KOPT-K1 (cell line): Measurements from ENCODE around the gene APEX1.

Experiments
- H3K27ac ChIP-seq: fragments of 200-600 bp; sonication (generic); 2 replicates; pipeline ENCODE4 v1.5.1; 2016; ENCODE audit warnings: antibody characterized with exemption, mild to moderate bottlenecking, low read depth, low read length; ENCODE audit not compliant: poor library complexity, severe bottlenecking
- H3K36me3 ChIP-seq: fragments of 200-600 bp; sonication (generic); 2 replicates; pipeline ENCODE4 v1.5.1; 2017; ENCODE audit warnings: antibody characterized with exemption, mild to moderate bottlenecking, low read length, moderate library complexity; ENCODE audit not compliant: insufficient read depth
- H3K9me3 ChIP-seq: fragments of 200-600 bp; sonication (generic); 2 replicates; pipeline ENCODE4 v1.5.1; 2017; ENCODE audit warnings: antibody characterized with exemption, low read length, mild to moderate bottlenecking; ENCODE audit not compliant: insufficient read depth, poor library complexity, severe bottlenecking

APEX1 gene

DNA sequence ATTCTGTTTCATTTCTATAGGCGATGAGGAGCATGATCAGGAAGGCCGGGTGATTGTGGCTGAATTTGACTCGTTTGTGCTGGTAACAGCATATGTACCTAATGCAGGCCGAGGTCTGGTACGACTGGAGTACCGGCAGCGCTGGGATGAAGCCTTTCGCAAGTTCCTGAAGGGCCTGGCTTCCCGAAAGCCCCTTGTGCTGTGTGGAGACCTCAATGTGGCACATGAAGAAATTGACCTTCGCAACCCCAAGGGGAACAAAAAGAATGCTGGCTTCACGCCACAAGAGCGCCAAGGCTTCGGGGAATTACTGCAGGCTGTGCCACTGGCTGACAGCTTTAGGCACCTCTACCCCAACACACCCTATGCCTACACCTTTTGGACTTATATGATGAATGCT lies 1.9 kb downstream of the APEX1 start:
- Histone ChIP-seq H3K27ac (no peak overlapping the region), H3K9me3 (no peaks in the 10 kb centered on the region), H3K36me3 (peaks cover 54% of the 10 kb centered on the region)

DNA sequence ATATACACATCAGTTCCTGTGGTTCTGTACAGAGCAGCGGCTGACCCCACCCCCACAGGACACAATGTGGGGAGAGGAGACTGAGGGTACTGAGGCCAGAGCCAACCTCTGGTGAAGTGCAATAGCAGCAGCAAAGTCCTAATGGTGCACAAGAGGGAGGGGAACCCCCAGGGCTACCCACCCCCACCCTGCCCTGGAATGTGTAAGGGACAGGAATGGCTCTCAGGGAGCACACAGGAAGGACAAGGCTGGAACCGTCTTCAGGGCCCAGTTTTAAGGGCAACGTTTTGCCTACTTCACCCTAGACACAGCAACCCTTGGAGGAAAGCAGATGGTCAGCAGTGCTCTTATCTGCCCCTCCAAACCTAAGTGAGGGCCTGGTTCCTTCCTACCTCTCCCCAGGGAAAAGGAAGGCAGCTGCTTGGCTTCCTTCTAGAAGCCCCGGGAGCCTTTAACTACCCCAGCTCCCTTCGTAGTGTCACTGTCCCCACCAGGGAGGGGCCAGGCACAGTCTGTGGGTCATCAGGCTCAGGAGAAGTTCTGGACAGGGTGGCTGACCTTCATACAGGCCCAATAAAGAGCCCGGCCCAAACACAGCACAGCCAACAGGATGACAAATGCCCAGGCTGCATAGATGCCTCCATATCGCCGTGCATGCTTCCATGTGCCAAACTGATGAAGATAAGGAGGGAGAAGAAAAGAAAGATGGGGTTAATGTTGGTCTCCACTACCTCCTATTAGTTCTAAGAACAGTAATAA lies 3.2 kb downstream of the APEX1 start:
- Histone ChIP-seq H3K36me3 (peaks cover 45% of the 10 kb centered on the region), H3K9me3 (no peaks in the 10 kb centered on the region), H3K27ac (no peak overlapping the region)

DNA sequence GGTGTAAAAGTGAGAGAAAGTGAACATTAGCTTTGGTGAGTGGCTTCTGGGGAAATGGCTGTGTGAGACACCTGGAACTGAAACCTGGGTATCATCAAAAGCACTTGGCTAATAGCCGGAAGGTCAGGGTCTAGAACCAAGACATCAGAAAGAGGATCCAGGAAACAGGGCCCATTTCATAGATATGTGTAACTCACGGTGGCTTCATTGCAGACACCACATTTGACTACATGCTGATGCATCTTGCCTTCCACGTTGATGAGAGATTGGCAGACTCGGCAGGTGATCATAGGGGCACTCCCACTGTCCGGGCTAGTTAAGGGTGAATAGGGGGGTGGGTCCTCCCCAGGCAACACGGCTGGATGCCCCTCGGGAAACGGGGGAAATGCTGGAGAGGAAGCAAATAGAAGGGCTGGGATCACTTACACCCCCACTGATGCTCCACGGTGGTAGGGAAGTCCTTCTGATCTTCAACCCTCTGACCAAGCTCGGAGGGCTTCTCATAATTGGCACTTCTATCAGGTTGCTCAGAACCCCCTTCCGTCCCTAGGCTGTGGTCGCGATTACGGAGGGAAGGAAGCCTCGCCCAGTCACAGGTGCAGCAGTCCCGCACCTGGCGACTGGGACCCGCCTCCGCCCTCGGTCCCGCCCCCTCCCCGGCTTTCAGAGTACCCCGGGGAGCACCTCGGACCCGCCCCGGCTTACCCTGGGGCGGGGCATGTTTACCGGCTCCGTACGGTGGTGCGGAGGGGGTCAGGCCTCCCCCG lies 5.6 kb downstream of the APEX1 start:
- Histone ChIP-seq H3K36me3 (peaks cover 45% of the 10 kb centered on the region), H3K9me3 (no peaks in the 10 kb centered on the region), H3K27ac (peak overlapping the region; percentile 73)

DNA sequence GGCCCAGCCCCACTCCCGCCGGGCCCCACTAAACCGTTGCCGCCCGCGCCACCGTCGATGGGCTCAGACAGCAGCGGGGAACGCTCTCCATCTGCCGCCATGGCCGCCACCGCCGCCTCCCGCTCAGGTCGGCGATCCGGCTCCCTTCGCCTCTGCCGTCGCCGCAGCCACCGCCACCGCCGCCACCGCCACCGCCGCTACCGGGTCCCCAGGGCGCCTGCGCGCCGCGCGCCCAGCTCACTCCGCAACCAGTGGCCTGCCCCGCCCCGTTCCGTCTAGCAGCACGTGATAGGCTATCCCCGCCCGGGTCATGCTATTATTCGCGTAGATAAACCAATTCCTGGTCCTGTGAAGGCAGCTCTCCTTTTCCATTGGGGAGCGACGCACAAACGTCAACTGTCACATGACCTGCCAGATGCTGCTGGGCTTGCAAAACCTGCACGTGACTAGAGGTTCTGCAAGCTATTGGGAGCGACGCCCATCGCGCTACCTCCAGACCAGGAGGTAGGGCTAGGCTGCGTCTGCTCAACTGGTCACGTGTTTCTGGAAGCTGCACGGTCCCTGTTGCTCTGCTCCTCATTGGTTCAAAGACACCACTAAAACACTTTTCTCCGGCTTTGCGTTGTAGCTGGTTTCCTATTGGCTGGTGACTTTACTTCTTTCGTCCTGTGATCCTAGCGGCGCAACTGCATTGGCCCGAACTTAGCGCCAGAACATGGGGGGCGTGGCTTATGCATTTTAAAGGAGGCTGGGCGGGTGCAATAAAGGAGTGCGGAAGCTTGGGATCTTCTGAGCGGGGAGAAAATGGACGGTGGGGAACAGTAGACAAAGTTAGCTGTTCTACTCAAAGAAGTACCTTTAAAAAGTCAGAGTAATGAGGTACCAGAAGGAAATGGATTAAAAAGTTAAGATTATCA lies 6.5 kb downstream of the APEX1 start, which contains the start of gene PIP4P1:
Gene PIP4P1 (minus strand): TSS at position 210 of the 917 bp plus-strand sequence. CDS start 109 bp downstream, at position 101.
- H3K27ac ChIP-seq, result peak within 1 kb of the TSS; percentile 73
- H3K36me3 ChIP-seq, result peaks cover 39% of the 10 kb centered on the region
- no peaks in the 10 kb centered on the region for H3K9me3 ChIP-seq

DNA sequence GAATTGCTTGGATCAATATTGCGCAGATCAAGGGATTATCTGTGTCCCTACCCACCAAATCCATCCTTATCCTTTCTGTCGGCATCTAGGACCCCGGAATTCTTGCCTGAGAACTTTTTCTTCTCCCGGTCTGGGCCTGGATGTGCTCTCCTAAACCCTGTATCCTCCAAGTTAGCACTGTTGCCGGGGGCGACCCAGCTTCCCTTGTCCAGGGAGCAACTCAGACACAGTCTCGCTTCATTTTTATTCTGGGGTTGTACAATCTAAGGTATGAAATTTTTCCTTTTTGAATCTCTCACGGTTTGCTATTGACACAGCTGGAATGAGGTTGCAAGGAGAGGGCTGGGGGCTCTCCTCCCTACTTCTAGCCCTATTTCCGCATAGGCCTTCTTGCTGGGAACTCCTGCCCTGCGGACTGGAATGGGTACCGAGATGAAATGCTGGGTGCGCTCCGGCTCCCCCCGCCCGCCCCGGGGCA lies 13.8 kb downstream of the APEX1 start:
- Histone ChIP-seq H3K9me3 (no peaks in the 10 kb centered on the region), H3K36me3 (peaks cover 26% of the 10 kb centered on the region), H3K27ac (peak overlapping the region; percentile 84)

DNA sequence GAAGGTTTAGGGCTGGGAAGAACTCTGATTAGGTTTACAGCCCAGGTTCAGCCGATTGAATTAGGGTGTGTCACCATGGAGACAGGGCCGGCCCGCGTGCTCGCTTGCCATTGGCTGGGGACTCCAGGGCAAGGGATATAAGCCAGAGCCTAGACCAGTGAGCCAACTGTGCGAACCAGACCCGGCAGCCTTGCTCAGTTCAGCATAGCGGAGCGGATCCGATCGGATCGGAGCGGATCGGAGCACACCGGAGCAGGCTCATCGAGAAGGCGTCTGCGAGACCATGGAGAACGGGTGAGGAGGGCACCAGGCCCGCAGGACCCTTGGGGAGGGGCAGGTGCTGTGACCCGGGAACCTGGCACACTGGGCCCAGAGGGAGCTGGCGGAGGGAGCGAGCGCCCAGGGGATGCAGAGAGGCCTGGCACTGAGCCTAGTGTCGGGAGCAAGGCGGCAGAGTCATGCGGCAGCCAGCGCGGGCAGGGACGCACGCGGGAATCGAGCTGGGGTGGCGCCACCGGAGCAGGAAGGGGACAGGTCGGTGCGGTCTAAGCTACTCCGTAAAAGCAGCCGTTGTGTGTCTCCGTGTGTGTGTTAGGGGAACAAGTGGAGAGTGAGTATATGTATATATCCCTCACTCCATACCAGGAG lies 14.3 kb downstream of the APEX1 start, which contains the start of gene PNP:
Gene PNP (plus strand): TSS at position 165 of the 648 bp plus-strand sequence. CDS start 119 bp downstream, at position 284.
- Histone ChIP-seq H3K36me3 (peaks cover 31% of the 10 kb centered on the region), H3K9me3 (no peaks in the 10 kb centered on the region), H3K27ac (peak within 1 kb of the TSS; percentile 84)

DNA sequence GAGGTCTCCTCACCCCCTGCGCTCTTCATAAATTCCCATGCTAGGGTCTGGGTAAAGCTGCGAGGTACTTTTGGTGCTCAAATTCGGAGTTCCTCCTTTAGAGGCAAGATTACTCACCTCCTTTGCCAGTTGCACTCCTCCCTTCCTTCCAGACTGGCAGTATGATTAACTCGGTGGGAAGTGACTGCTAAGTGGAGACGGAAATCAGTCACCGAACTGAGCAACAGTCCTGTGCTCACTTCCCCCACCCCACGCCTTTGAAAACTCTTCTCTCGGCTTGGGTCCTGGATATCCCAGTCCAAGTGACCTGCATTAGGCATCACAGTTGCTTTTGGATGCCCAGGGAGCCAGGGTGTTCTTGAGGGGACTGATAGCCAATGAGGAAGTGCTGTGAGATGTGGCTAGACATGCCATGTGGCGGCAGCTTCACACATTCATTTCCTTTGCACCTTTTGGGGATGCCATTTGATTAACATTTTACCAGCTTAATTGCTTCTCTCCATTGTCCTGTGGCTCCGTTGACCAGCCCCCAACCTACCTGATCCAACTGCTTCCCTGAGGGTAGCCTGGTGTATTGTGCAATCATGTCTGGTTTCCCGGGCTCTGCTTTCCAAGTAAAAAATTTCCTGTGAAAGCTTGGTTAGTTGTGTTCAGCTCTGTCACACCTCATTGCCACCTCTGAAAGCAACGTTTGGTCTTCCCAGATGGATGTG lies 15.0 kb downstream of the APEX1 start:
- H3K36me3 ChIP-seq, result peaks cover 38% of the 10 kb centered on the region
- no peaks in the 10 kb centered on the region for H3K9me3 ChIP-seq
- H3K27ac ChIP-seq, result peak overlapping the region; percentile 84

DNA sequence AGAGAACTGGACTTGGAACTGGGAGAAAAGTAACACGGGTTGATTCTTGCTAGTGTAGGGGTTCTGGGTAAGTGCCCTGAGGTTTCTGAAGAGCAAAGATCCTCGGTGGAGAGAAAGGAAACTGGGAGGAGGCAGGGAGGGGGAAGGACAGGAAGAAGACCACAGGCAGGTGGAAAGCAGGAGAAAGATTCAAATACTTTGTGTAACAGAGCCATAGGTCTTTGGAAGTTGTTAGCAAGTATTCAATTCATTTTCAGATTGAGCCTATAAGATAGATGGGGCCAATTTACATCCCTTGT lies 15.5 kb downstream of the APEX1 start:
- H3K9me3 ChIP-seq, result no peaks in the 10 kb centered on the region
- peaks cover 43% of the 10 kb centered on the region for H3K36me3 ChIP-seq
- peak overlapping the region; percentile 84 for H3K27ac ChIP-seq

DNA sequence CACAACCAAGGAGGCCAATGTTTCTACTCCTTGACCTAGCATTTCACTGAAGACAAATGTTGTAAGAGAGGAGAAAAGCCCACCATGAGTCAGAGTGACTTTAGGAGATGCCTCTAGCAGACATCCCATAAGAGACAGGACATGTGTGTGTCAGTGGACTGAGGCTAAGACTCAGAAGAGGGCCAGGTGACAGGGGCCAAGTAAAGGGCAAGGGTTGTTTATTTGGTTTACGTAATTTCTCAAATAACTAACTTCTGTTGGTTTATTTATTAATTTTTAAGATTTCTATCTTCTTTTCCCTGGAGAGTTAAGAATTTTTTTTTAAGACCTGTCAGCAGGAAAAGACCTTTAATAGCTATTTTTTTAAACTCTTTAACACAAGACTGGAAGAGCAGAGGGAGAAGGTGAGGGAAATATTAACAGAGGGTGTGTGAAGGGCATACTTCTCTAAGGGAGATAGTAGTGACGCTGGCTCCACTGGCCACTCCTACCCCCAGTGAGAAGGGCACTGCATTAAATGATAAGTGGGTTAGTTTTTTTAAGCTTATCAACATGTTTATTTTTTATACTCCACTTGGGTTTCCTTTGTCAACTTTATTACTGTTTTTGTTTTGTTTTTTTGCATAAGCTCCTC lies 17.6 kb downstream of the APEX1 start:
- Histone ChIP-seq H3K36me3 (peaks cover 64% of the 10 kb centered on the region), H3K9me3 (no peaks in the 10 kb centered on the region), H3K27ac (no peak overlapping the region)

DNA sequence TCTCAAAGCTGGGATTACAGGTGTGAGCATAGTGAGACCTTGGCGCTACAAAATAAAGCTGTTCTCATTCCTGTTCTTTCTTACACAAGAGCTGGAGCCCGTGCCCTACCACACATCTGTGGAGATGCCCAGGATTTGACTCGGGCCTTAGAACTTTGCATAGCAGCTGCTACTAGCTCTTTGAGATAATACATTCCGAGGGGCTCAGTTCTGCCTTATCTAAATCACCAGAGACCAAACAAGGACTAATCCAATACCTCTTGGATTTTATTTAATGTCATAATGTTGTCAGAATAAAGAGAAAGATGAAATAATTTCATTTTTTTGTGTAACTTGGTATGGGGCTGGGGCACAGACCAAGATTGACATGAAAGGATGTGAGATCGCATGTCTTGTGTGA lies 21.8 kb downstream of the APEX1 start:
- peaks cover 78% of the 10 kb centered on the region for H3K36me3 ChIP-seq
- H3K27ac ChIP-seq, result peak overlapping the region; percentile 54
- no peaks in the 10 kb centered on the region for H3K9me3 ChIP-seq

DNA sequence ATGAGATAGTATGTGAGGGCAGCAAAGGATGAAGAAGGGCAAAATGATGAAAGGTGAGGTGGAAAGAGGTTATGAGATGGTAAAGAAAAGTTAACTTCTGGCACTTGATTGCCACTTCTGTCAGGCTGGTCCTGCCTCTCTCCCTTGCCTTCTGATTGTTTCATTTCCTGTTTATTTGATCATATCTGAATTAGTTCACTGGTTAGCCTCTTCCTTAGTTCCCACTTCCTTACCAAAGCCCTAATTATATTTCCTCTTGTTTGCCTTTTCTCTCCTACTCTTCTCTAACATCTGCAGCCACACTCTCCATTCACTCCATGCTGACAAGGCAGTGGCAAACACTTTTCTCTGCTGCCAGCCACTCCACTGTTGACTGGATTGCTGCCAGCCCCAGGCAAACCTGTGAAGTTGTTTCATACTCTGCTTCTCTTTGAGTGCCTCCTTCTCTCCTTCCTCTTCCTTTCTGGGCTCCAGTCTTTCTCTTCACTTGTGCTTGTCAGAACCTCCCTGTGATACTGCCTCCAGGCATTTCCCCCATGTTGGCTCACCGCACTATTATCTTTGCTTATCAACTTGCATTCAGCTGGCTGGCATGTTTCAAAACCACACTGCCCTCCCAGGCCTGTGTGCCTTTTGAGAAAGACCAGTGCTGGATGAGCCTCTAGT lies 22.3 kb downstream of the APEX1 start:
- peak overlapping the region; percentile 54 for H3K27ac ChIP-seq
- peaks cover 73% of the 10 kb centered on the region for H3K36me3 ChIP-seq
- no peaks in the 10 kb centered on the region for H3K9me3 ChIP-seq

DNA sequence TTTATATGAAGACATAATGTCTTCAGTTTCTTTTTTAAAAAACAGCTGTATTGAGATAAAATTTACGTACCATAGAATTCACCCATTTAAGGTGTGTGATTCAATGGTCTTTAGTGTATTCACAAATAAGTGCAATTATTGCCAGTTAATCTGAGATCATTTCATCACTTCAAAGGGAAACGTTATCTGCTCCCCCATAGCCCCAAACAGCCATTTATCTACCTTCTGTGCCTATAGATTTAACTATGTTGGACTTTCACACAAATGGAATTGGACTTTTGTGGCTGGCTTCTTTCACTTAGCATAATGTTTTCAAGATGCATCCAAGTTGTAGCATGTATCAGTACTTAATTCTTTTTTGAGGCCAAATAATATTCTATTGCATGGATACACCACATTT lies 23.9 kb downstream of the APEX1 start:
- Histone ChIP-seq H3K36me3 (peaks cover 57% of the 10 kb centered on the region), H3K27ac (no peak overlapping the region), H3K9me3 (no peaks in the 10 kb centered on the region)

DNA sequence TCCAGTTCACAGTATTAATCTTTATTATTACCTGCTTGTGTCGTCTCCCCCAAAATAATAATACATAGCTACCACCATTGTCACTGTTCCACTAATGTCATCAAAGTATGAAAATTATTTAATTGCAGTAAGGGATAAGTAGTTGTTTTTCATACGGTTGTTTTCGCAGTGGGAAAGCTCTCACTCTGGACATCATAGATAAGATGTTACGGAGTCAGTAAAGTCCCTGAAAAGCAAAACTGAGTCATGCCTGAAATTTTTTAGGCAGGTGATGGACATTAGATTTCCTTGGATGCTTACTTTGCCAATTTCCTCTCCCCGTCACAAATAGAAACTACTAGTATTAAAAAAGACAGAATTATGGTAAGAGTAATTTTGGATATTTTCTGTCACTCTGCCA lies 27.4 kb downstream of the APEX1 start:
- H3K27ac ChIP-seq, result no peak overlapping the region
- H3K36me3 ChIP-seq, result peaks cover 22% of the 10 kb centered on the region
- no peaks in the 10 kb centered on the region for H3K9me3 ChIP-seq
